GM23338 (cell line): ENCODE measurements around the gene RABL3. TPM values are rescaled to one million over a fixed set of nuclear protein-coding genes. Genes with fewer than 3 reads are reported as not detected.

Source experiments
- ATAC-seq: fragments of 200-7000 bp; cut with Tn5 transposase; 3 replicates; pipeline ENCODE4 v1.9.1; 2020
- DNase-seq: peaks from one replicate; pipeline ENCODE4 v3.0.0-alpha.2; 2015; ENCODE audit warnings: low spot score
- H2AFZ ChIP-seq: fragments of 200-600 bp; sonication (generic); 2 replicates; pipeline ENCODE4 v1.8.0; 2016; ENCODE audit warnings: antibody characterized with exemption, mild to moderate bottlenecking, moderate library complexity
- H3F3A ChIP-seq: fragments of 200-600 bp; sonication (generic); replicated peaks from 2 replicates; pipeline ENCODE4 v1.8.0; 2017; ENCODE audit warnings: antibody characterized with exemption, mixed run types, low read depth
- H3K27ac ChIP-seq: fragments of 200-600 bp; sonication (generic); 2 replicates; pipeline ENCODE4 v1.6.1; 2016; ENCODE audit warnings: low read depth
- H3K27me3 ChIP-seq: fragments of 200-600 bp; sonication (generic); 2 replicates; pipeline ENCODE4 v1.8.0; 2016; ENCODE audit warnings: mild to moderate bottlenecking, mixed run types, moderate library complexity; ENCODE audit not compliant: insufficient read depth
- H3K36me3 ChIP-seq: fragments of 200-600 bp; sonication (generic); 2 replicates; pipeline ENCODE4 v1.8.0; 2016; ENCODE audit warnings: mild to moderate bottlenecking; ENCODE audit not compliant: insufficient read depth
- H3K4me1 ChIP-seq: fragments of 200-600 bp; sonication (generic); 2 replicates; pipeline ENCODE4 v1.8.0; 2016; ENCODE audit warnings: mild to moderate bottlenecking, moderate library complexity; ENCODE audit not compliant: insufficient read depth
- H3K4me2 ChIP-seq: fragments of 200-600 bp; sonication (generic); 2 replicates; pipeline ENCODE4 v1.7.1; 2017; ENCODE audit warnings: mixed run types
- H3K4me3 ChIP-seq: fragments of 200-600 bp; sonication (generic); 2 replicates; pipeline ENCODE4 v1.6.1; 2016; ENCODE audit warnings: mixed run types
- H3K79me2 ChIP-seq: fragments of 200-600 bp; sonication (generic); replicated peaks from 2 replicates; pipeline ENCODE4 v1.8.0; 2017; ENCODE audit warnings: mild to moderate bottlenecking; ENCODE audit not compliant: insufficient read depth
- H3K9me2 ChIP-seq: fragments of 200-600 bp; sonication (generic); 2 replicates; pipeline ENCODE4 v1.8.0; 2017; ENCODE audit not compliant: insufficient read depth
- H4K20me1 ChIP-seq: fragments of 200-600 bp; sonication (generic); replicated peaks from 2 replicates; pipeline ENCODE4 v1.8.0; 2017; ENCODE audit warnings: mild to moderate bottlenecking; ENCODE audit not compliant: insufficient read depth
- H3K27ac Mint-ChIP-seq: 2 replicates; pipeline ENCODE4 v1.8.0; 2020; ENCODE audit warnings: inconsistent platforms, mild to moderate bottlenecking, moderate library complexity, mixed read lengths
- H3K27me3 Mint-ChIP-seq: 3 replicates; pipeline ENCODE4 v1.8.0; 2022; ENCODE audit warnings: low read depth, mild to moderate bottlenecking, moderate library complexity, mixed read lengths, inconsistent platforms; ENCODE audit not compliant: insufficient read depth, poor library complexity
- H3K36me3 Mint-ChIP-seq: 3 replicates; pipeline ENCODE4 v1.8.0; 2021; ENCODE audit warnings: low read depth, mild to moderate bottlenecking, inconsistent platforms, moderate library complexity, mixed read lengths
- H3K4me1 Mint-ChIP-seq: 3 replicates; pipeline ENCODE4 v1.8.0; 2020; ENCODE audit warnings: mild to moderate bottlenecking, inconsistent platforms, mixed read lengths
- H3K4me3 Mint-ChIP-seq: 3 replicates; pipeline ENCODE4 v1.8.0; 2021; ENCODE audit warnings: moderate library complexity, mild to moderate bottlenecking, inconsistent platforms, mixed read lengths
- H3K9me3 Mint-ChIP-seq: 3 replicates; pipeline ENCODE4 v1.8.0; 2020; ENCODE audit warnings: moderate library complexity, mild to moderate bottlenecking, inconsistent platforms, mixed read lengths
- CREB1 ChIP-seq: fragments of 250-450 bp; sonication (Bioruptor Pico); IDR thresholded peaks from 2 replicates; pipeline ENCODE4 v1.5.0; 2020; ENCODE audit warnings: low read depth, mild to moderate bottlenecking, moderate library complexity
- CTCF ChIP-seq, 2 experiments: fragments of 200-600 bp in 1 of 2; sonication (generic) in 1 of 2; conservative IDR thresholded peaks; 2 replicates each; pipeline versions ENCODE4 v1.5.1 to v1.6.1; 2016 to 2017; ENCODE audit warnings: antibody characterized with exemption in 2 of 2, low read depth in 2 of 2, mild to moderate bottlenecking in 2 of 2, moderate library complexity in 1 of 2
- EZH2 ChIP-seq: fragments of 200-600 bp; sonication (generic); IDR thresholded peaks from one replicate; pipeline ENCODE4 v1.8.0; 2017; ENCODE audit warnings: antibody characterized with exemption, mild to moderate bottlenecking, low read depth; ENCODE audit not compliant: unreplicated experiment
- EZH2phosphoT487 ChIP-seq: fragments of 200-600 bp; sonication (generic); IDR thresholded peaks from one replicate; pipeline ENCODE4 v1.8.1; 2018; ENCODE audit warnings: antibody characterized with exemption; ENCODE audit not compliant: unreplicated experiment
- JUNB ChIP-seq: IDR thresholded peaks from one replicate; pipeline ENCODE4 v1.6.1; 2016; ENCODE audit warnings: antibody characterized with exemption; ENCODE audit not compliant: unreplicated experiment
- NANOG ChIP-seq: IDR thresholded peaks from 2 replicates; pipeline ENCODE4 v1.6.1; 2016; ENCODE audit warnings: antibody characterized with exemption, borderline replicate concordance
- POLR2AphosphoS5 ChIP-seq: IDR thresholded peaks from 2 replicates; pipeline ENCODE4 v1.6.1; 2016; ENCODE audit warnings: antibody characterized with exemption, low read depth
- REST ChIP-seq: IDR thresholded peaks from one replicate; pipeline ENCODE4 v1.6.1; 2018; ENCODE audit warnings: antibody characterized with exemption; ENCODE audit not compliant: unreplicated experiment
- STAT1 ChIP-seq: IDR thresholded peaks from one replicate; pipeline ENCODE4 v1.6.1; 2016; ENCODE audit warnings: antibody characterized with exemption; ENCODE audit not compliant: unreplicated experiment
- ZNF114 ChIP-seq: fragments of 250-450 bp; sonication (Bioruptor Pico); IDR thresholded peaks from 2 replicates; pipeline ENCODE4 v1.5.0; 2020; ENCODE audit warnings: mild to moderate bottlenecking, moderate library complexity
- ZNF331 ChIP-seq: fragments of 250-450 bp; sonication (Bioruptor Pico); IDR thresholded peaks from 2 replicates; pipeline ENCODE4 v1.5.0; 2020; ENCODE audit warnings: low read depth, mild to moderate bottlenecking, moderate library complexity
- ZNF462 ChIP-seq: fragments of 250-450 bp; sonication (Bioruptor Pico); IDR thresholded peaks from 2 replicates; pipeline ENCODE4 v1.5.0; 2020; ENCODE audit warnings: mild to moderate bottlenecking, moderate library complexity
- polyA plus RNA-seq: library from polyadenylated mRNA; unstranded; fragments of >200 nt; fragmentation: Nextera tagmentation; extraction: Ambion mirVana; gene quantifications from 2 replicates; pipeline ENCODE4 v1.2.1, GENCODE V29; 2016
- total RNA-seq: library from RNA; depleted of rRNA; stranded (reverse); fragments of >200 nt; shearing (Covaris generic); gene quantifications from 2 replicates; pipeline ENCODE4 v1.2.3, GENCODE V29; 2014
- TF ChIP-seq, protein P1 (sequence below): IDR thresholded peaks from 2 replicates; pipeline ENCODE4 v1.6.1; 2016; ENCODE audit warnings: antibody characterized with exemption

RABL3 gene
- total and polyA plus RNA-seq, 2 experiments from 2014 or later: 7.8 to 9.8 TPM

DNA sequence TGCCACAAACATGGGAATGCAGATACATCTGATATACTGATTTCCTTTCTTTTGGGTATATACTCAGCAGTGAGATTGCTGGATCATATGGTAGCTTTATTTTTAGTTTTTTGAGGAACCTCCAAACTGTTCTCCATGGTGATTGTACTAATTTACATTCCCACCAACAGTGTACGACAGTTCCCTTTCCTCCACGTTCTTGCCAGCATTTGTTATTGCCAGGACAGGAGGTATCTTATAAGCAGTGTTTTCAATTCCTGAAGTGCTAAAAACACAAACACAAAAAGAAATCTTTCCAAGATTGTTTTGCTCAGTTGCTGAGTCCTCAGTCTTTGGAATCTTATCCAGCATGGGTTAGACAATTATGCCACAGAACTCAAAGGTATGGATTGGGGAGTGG, 13.7 kb upstream of the RABL3 start:
- H3K27me3 ChIP-seq: no peaks in the 10 kb centered on the region
- peaks cover 100% of the 10 kb centered on the region for H3K79me2 ChIP-seq
- H3F3A ChIP-seq: no peaks in the 10 kb centered on the region
- no peak overlapping the region for H3K4me3 Mint-ChIP-seq
- peaks cover 88% of the 10 kb centered on the region for H3K36me3 Mint-ChIP-seq
- TF ChIP-seq ZNF114 (CRISPR knock-in tag) (no peak), EZH2 (no peak), EZH2phosphoT487 (no peak), NANOG (no peak), POLR2AphosphoS5 (no peak), STAT1 (no peak), CREB1 (CRISPR knock-in tag) (no peak), REST (no peak), JUNB (no peak), ZNF462 (CRISPR knock-in tag) (no peak), ZNF331 (no peak), CTCF (conservative IDR thresholded peaks at IDR 0.05; ENCODE audit: low read depth in 2 of 2) (no peak)
- TF ChIP-seq, protein P1, sequence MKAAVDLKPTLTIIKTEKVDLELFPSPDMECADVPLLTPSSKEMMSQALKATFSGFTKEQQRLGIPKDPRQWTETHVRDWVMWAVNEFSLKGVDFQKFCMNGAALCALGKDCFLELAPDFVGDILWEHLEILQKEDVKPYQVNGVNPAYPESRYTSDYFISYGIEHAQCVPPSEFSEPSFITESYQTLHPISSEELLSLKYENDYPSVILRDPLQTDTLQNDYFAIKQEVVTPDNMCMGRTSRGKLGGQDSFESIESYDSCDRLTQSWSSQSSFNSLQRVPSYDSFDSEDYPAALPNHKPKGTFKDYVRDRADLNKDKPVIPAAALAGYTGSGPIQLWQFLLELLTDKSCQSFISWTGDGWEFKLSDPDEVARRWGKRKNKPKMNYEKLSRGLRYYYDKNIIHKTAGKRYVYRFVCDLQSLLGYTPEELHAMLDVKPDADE: no peak
- H3K27me3 Mint-ChIP-seq: peaks cover 3% of the 10 kb centered on the region
- no peak overlapping the region for H3K27ac Mint-ChIP-seq
- H3K27ac ChIP-seq: no peak overlapping the region
- peaks cover 11% of the 10 kb centered on the region; the same call in 2 of the 3 replicates for H3K9me3 Mint-ChIP-seq
- H2AFZ ChIP-seq: no peak overlapping the region
- DNase-seq (no peak), ATAC-seq (no peak)
- H3K4me1 ChIP-seq: peaks cover 4% of the 10 kb centered on the region; the same call in 1 of the 2 replicates
- H3K4me1 Mint-ChIP-seq: peaks cover 27% of the 10 kb centered on the region
- peaks cover 7% of the 10 kb centered on the region; the same call in 1 of the 2 replicates for H4K20me1 ChIP-seq
- H3K4me2 ChIP-seq: no peak overlapping the region
- peaks cover 15% of the 10 kb centered on the region; the same call in 1 of the 2 replicates for H3K36me3 ChIP-seq
- H3K9me2 ChIP-seq: no peaks in the 10 kb centered on the region
- H3K4me3 ChIP-seq: no peak overlapping the region
